ENCODE measurements around the gene PDE4A. TPM values are rescaled to one million over a fixed set of nuclear protein-coding genes. Genes with fewer than 3 reads are reported as not detected.
A peak's percentile ranks its signal among the peaks of the same experiment; 100 is the strongest.

Gene PDE4A
- total and polyA plus RNA-seq, 3 donors from 2014 or later = 20.1 to 35.4 (median 35.0) TPM

GRCh38 chr19:10402441-10403038 lies 17.8 kb upstream of the PDE4A start:
- H3K27me3 ChIP-seq = no peaks in the 10 kb centered on the region

GRCh38 chr19:10403137-10404021 lies 17.0 kb upstream of the PDE4A start, which contains the start of gene CDC37:
CDC37 (minus strand) TSS chr19:10403542; CDS start chr19:10403479, 63 bp downstream.
- WGBS, 2 donors = 0 to 1% methylated on average over 7 to 66 of the region's 69 CpGs
- Histone ChIP-seq H3K27ac (peak within 1 kb of the TSS; percentile 32 to 39), H3K4me3 (peak within 1 kb of the TSS; percentile 66 to 83), H3K4me1 (peaks cover 29% of the 10 kb centered on the region), H3K9me3 (no peaks in the 10 kb centered on the region), H3K27me3 (no peaks in the 10 kb centered on the region), H3K36me3 (ENCODE audit: low read depth, missing control alignments) (no peaks in the 10 kb centered on the region)
- intact Hi-C loops (cut with DNase I; ENCODE audit: low total_unique reads) = no loop called here
- DNase-seq = peak; percentile 98
- no peak for TF ChIP-seq POLR2A (IDR thresholded peaks at IDR 0.05)
- no peak for TF ChIP-seq CTCF (IDR thresholded peaks at IDR 0.05)

More at GRCh38 chr19:10402441-10403038, 17.8 kb upstream of the PDE4A start:
- no peak for DNase-seq
- no peaks in the 10 kb centered on the region for H3K9me3 ChIP-seq
- peaks cover 29% of the 10 kb centered on the region for H3K4me1 ChIP-seq
- peak overlapping the region; percentile 12 to 32 for H3K27ac ChIP-seq
- H3K4me3 ChIP-seq = peak overlapping the region; percentile 66 to 83
- WGBS, 2 donors = 0 to 1% methylated on average over 15 of the region's 15 CpGs
- intact Hi-C loops (cut with DNase I; ENCODE audit: low total_unique reads) = no loop called here
- TF ChIP-seq CTCF (IDR thresholded peaks at IDR 0.05) = no peak
- TF ChIP-seq POLR2A (IDR thresholded peaks at IDR 0.05) = no peak
- no peaks in the 10 kb centered on the region for H3K36me3 ChIP-seq (ENCODE audit: low read depth, missing control alignments)

GRCh38 chr19:10404888-10405820 lies 15.2 kb upstream of the PDE4A start:
- TF ChIP-seq POLR2A (IDR thresholded peaks at IDR 0.05) = no peak
- no peak for TF ChIP-seq CTCF (IDR thresholded peaks at IDR 0.05)
- H3K4me3 ChIP-seq = peak overlapping the region in 1 of 2 donors; percentile 83
- intact Hi-C loops (cut with DNase I; ENCODE audit: low total_unique reads) = no loop called here
- no peaks in the 10 kb centered on the region for H3K27me3 ChIP-seq
- H3K4me1 ChIP-seq = peaks cover 29% of the 10 kb centered on the region
- H3K9me3 ChIP-seq = no peaks in the 10 kb centered on the region
- no peaks in the 10 kb centered on the region for H3K36me3 ChIP-seq (ENCODE audit: low read depth, missing control alignments)
- H3K27ac ChIP-seq = no peak overlapping the region
- no peak for DNase-seq
- 4 to 6% methylated on average over 22 to 41 of the region's 43 CpGs for WGBS, 2 donors

- intact Hi-C loops (cut with DNase I; ENCODE audit: low total_unique reads) = no loop called here
- Histone ChIP-seq H3K36me3 (ENCODE audit: low read depth, missing control alignments) (no peaks in the 10 kb centered on the region), H3K9me3 (no peaks in the 10 kb centered on the region), H3K4me3 (no peak overlapping the region), H3K4me1 (peaks cover 24% of the 10 kb centered on the region), H3K27ac (no peak overlapping the region), H3K27me3 (no peaks in the 10 kb centered on the region)
- DNase-seq = no peak
- TF ChIP-seq POLR2A (IDR thresholded peaks at IDR 0.05) = no peak
- TF ChIP-seq CTCF (IDR thresholded peaks at IDR 0.05) = no peak
- 81 to 86% methylated on average over 6 of the region's 6 CpGs for WGBS, 2 donors
Observed at GRCh38 chr19:10406191-10406590, 14.1 kb upstream of the PDE4A start.

Measured in testis (tissue), 3 donors.